ENCODE results near the gene COMMD6. TPM values are rescaled to one million over a fixed set of nuclear protein-coding genes. Genes with fewer than 3 reads are reported as not detected.

The COMMD6 gene
- polyA plus RNA-seq, 1 donor from 2014 or later = 301 TPM

GRCh38 chr13:75505327-75505726 is 32.3 kb downstream of the COMMD6 start:
- H3K4me2 ChIP-seq (ENCODE audit: low read length) = no peak overlapping the region
- H3K27me3 ChIP-seq (ENCODE audit: insufficient read depth, low read depth, low read length) = no peaks in the 10 kb centered on the region
- TF ChIP-seq POLR2AphosphoS5 (IDR thresholded peaks at IDR 0.05) (no peak), MXI1 (conservative IDR thresholded peaks at IDR 0.05; ENCODE audit: poor library complexity, severe bottlenecking) (no peak), EP300 (conservative IDR thresholded peaks at IDR 0.05; ENCODE audit: poor library complexity, severe bottlenecking) (no peak), TAF1 (IDR thresholded peaks at IDR 0.05; ENCODE audit: low read depth) (no peak), REST (IDR thresholded peaks at IDR 0.05; ENCODE audit: borderline replicate concordance) (no peak), RAD21 (conservative IDR thresholded peaks at IDR 0.05) (no peak), EZH2 (IDR thresholded peaks at IDR 0.05; ENCODE audit: borderline replicate concordance, insufficient read depth, low read length, poor library complexity, severe bottlenecking) (no peak), CTCF (IDR thresholded peaks at IDR 0.05; ENCODE audit: poor library complexity, severe bottlenecking) (no peak), SMC3 (conservative IDR thresholded peaks at IDR 0.05; ENCODE audit: poor library complexity) (no peak)
- no peaks in the 10 kb centered on the region for H4K20me1 ChIP-seq (ENCODE audit: insufficient read depth)
- H3K9ac ChIP-seq (ENCODE audit: low read length) = no peak overlapping the region
- H3K9me2 ChIP-seq (ENCODE audit: insufficient read depth, low read length) = no peaks in the 10 kb centered on the region
- H3K79me2 ChIP-seq (replicated peaks; ENCODE audit: insufficient read depth, low read length) = no peaks in the 10 kb centered on the region
- no peaks in the 10 kb centered on the region for H3F3A ChIP-seq (ENCODE audit: insufficient read depth, low read length, poor library complexity, severe bottlenecking)
- no peaks in the 10 kb centered on the region for H3K9me3 ChIP-seq (ENCODE audit: low read length)
- H3K4me3 ChIP-seq (ENCODE audit: low read length) = no peak overlapping the region
- H3K36me3 ChIP-seq (ENCODE audit: insufficient read depth, low read length) = no peaks in the 10 kb centered on the region
- no peak overlapping the region for H3K27ac ChIP-seq (ENCODE audit: low read length)
- H2AFZ ChIP-seq (ENCODE audit: low read depth, low read length) = no peak overlapping the region

- H3K9me3 ChIP-seq (ENCODE audit: low read length) = no peaks in the 10 kb centered on the region
- no peaks in the 10 kb centered on the region for H3K36me3 ChIP-seq (ENCODE audit: insufficient read depth, low read length)
- H3K79me2 ChIP-seq (replicated peaks; ENCODE audit: insufficient read depth, low read length) = no peaks in the 10 kb centered on the region
- H2AFZ ChIP-seq (ENCODE audit: low read depth, low read length) = no peak overlapping the region
- no peaks in the 10 kb centered on the region for H3F3A ChIP-seq (ENCODE audit: insufficient read depth, low read length, poor library complexity, severe bottlenecking)
- no peak overlapping the region for H3K27ac ChIP-seq (ENCODE audit: low read length)
- no peaks in the 10 kb centered on the region for H3K9me2 ChIP-seq (ENCODE audit: insufficient read depth, low read length)
- H4K20me1 ChIP-seq (ENCODE audit: insufficient read depth) = no peaks in the 10 kb centered on the region
- H3K9ac ChIP-seq (ENCODE audit: low read length) = no peak overlapping the region
- no peak for TF ChIP-seq EP300 (conservative IDR thresholded peaks at IDR 0.05; ENCODE audit: poor library complexity, severe bottlenecking)
- no peak overlapping the region for H3K4me3 ChIP-seq (ENCODE audit: low read length)
- no peaks in the 10 kb centered on the region for H3K27me3 ChIP-seq (ENCODE audit: insufficient read depth, low read depth, low read length)
- no peak overlapping the region for H3K4me2 ChIP-seq (ENCODE audit: low read length)
These were observed 41.7 kb downstream of the COMMD6 start for GRCh38 chr13:75495938-75496337.

- no peaks in the 10 kb centered on the region for H3K79me2 ChIP-seq (replicated peaks; ENCODE audit: insufficient read depth, low read length)
- H3K4me3 ChIP-seq (ENCODE audit: low read length) = no peak overlapping the region
- H3K27me3 ChIP-seq (ENCODE audit: insufficient read depth, low read depth, low read length) = no peaks in the 10 kb centered on the region
- H3K4me2 ChIP-seq (ENCODE audit: low read length) = no peak overlapping the region
- TF ChIP-seq SMC3 (conservative IDR thresholded peaks at IDR 0.05; ENCODE audit: poor library complexity) = no peak
- TF ChIP-seq POLR2AphosphoS5 (IDR thresholded peaks at IDR 0.05) = no peak
- TF ChIP-seq CTCF (IDR thresholded peaks at IDR 0.05; ENCODE audit: poor library complexity, severe bottlenecking) = no peak
- no peak for TF ChIP-seq REST (IDR thresholded peaks at IDR 0.05; ENCODE audit: borderline replicate concordance)
- no peak for TF ChIP-seq EP300 (conservative IDR thresholded peaks at IDR 0.05; ENCODE audit: poor library complexity, severe bottlenecking)
- no peak for TF ChIP-seq RAD21 (conservative IDR thresholded peaks at IDR 0.05)
- no peak for TF ChIP-seq MXI1 (conservative IDR thresholded peaks at IDR 0.05; ENCODE audit: poor library complexity, severe bottlenecking)
- H3K36me3 ChIP-seq (ENCODE audit: insufficient read depth, low read length) = no peaks in the 10 kb centered on the region
- no peak overlapping the region for H3K27ac ChIP-seq (ENCODE audit: low read length)
- no peak overlapping the region for H3K9ac ChIP-seq (ENCODE audit: low read length)
- H3K9me2 ChIP-seq (ENCODE audit: insufficient read depth, low read length) = no peaks in the 10 kb centered on the region
- no peaks in the 10 kb centered on the region for H3F3A ChIP-seq (ENCODE audit: insufficient read depth, low read length, poor library complexity, severe bottlenecking)
- no peaks in the 10 kb centered on the region for H3K9me3 ChIP-seq (ENCODE audit: low read length)
- no peak overlapping the region for H2AFZ ChIP-seq (ENCODE audit: low read depth, low read length)
- H4K20me1 ChIP-seq (ENCODE audit: insufficient read depth) = no peaks in the 10 kb centered on the region
These were observed 43.1 kb downstream of the COMMD6 start for GRCh38 chr13:75494491-75494890.

Measured in neural cell (in vitro differentiated cells).